GM19324 (cell line): ENCODE results near the gene EIF4E1B.

Experiments
- ATAC-seq: cut with Tn5 transposase; IDR thresholded peaks from one replicate; pipeline ENCODE4 v1.9.1; 2021; ENCODE audit warnings: mild to moderate bottlenecking, moderate library complexity; ENCODE audit not compliant: unreplicated experiment, low FRiP score

Gene EIF4E1B

DNA sequence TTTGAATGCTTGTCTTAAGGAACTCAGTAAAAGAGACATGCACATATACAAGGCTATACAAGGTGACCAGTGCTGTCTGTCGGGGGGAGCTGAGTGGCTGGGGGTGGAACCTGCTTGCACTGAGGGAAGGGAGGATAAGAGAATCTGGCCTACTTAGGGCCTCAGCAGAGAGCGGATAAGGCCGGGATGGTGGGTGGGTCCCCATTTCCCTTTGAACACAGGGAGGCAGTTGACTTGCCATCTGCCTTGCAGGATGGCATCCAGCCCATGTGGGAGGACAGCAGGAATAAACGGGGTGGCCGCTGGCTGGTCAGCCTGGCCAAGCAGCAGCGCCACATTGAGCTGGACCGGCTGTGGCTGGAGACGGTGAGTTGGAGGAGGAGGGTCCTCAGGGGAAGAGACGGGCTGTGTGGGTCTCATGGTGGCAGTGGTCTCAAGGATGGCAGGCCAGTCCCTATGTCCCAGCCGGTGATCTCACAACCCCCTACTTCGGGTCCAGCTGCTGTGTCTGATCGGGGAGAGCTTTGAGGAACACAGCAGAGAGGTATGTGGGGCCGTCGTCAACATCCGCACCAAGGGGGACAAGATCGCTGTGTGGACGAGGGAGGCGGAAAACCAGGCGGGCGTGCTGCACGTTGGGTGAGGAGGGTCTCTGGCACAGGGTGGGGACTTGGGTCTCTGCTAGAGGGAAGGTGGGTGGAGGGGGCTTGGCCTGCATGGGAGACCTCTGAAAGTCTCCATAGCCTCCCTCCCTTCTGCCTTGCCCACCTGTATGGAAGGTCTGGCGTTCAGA is 14.6 kb downstream of the EIF4E1B start:
- no peak for ATAC-seq

DNA sequence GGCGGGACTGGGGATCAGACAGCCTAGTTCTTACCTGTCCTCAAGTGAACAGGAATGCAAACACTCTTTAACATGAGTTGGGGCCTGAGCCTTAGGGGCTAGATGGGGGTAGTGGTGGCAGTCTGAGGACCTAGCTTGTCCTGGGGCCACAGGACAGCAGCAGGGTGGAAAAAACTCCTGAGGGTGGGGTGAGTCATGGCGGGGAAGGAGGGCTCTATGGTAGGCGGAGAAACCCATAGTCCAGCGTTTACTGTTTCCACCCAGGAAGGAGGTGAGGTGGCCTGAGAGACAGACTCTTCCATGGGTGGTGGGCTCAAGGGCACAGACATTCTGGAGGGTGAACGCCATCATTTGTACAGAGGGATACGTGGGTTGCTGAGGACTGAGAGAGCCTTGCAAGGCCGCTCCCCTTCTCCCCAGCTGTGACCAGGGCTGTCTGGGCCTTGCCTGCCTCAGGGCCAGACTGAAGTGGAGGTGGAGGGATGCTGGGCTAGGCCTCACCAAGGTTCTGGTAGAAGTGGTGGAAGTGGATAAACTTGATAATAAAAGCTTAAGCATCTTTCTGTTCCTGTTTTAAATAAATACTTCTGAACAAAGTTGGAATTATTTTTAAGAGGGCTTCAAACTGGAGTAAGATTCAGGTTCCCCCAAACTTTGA is 15.7 kb downstream of the EIF4E1B start:
- no peak for ATAC-seq

DNA sequence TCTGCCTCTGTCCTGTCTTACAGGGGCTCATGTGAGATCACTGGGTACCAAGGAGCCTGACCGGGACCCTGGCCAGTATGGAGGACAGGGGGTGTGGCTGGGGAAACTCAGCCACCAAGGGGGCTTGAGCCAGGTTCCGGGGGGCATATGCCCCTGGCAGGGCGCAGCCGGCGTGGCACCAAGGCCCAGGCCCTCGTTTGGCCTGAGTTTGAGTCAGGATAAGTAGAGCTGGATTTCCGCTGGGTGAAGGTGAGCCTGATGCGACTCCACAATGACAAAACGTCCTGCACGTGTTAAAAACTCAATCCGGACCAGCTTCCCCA is 16.2 kb downstream of the EIF4E1B start:
- peak; percentile 3 for ATAC-seq

DNA sequence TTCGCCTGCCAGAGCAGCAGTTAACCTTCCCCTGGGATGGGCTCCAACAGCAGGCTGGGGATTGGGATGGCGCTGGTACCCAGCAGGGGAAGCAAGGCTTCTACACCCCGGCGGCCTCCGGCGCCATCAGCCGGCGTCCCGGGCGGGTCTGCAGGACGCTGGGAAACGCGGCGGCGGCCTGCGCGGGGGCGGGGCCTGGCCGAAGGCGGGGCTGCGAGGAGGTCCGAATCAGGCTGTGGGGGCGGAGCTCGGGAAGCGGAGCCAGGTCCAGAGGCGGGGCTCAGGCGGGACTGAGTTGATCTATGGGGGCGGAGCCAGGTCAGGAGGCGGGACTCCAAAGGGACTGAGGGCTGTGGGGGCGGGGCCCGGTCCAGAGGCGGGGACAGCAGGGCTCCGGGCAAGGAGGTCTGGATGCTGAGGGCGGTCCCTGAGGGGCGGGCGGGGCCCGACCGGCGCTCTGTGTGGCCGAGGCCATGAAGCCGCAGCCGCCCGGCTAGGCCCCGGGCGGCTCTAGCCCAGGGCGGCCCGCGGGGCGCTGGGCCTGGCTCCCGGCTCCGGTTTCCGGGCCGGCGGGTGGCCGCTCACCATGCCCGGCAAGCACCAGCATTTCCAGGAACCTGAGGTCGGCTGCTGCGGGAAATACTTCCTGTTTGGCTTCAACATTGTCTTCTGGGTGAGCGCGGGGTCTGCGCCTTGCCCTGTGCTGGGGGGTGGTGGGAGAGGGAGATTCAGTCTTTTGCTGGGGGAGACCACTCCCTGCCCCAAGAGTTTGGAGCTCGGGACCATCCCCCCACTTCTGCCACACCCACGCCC is 16.8 kb downstream of the EIF4E1B start, which contains the start of gene TSPAN17:
Gene TSPAN17 (plus strand): TSS at position 455 of the 813 bp plus-strand sequence. CDS start 132 bp downstream, at position 587.
- peak; percentile 94 for ATAC-seq

DNA sequence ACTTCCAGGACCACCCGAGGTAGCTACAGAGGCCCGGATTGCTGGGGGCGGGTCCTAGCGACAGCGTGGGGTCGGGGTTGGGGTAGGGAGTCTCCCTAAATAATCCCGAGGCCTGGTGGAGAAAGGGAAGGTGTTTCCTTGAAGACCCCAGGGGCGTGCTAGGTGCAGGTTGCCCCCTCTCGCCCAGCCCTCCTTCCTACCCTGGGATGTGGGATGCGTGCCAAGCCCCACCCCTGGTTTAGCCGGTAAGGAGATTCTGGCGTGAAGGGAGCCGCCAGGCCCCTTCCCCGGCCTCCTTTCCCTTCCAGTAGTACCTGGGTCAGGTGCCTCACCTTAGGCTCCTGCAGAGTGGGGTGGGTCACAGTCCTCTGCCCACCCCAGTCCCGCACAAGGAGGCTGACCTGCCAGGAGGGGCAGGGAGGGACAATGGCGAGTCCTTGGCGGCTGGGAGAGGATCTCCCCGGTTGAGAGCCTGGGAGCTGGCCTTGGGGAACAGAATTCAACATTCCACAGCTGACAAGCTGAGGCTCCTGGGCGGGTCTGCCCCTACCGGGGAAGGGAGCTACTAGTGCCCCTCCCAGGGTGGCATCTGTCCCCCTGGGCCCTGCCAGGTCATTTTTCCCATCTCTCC is 17.5 kb downstream of the EIF4E1B start:
- no peak for ATAC-seq

DNA sequence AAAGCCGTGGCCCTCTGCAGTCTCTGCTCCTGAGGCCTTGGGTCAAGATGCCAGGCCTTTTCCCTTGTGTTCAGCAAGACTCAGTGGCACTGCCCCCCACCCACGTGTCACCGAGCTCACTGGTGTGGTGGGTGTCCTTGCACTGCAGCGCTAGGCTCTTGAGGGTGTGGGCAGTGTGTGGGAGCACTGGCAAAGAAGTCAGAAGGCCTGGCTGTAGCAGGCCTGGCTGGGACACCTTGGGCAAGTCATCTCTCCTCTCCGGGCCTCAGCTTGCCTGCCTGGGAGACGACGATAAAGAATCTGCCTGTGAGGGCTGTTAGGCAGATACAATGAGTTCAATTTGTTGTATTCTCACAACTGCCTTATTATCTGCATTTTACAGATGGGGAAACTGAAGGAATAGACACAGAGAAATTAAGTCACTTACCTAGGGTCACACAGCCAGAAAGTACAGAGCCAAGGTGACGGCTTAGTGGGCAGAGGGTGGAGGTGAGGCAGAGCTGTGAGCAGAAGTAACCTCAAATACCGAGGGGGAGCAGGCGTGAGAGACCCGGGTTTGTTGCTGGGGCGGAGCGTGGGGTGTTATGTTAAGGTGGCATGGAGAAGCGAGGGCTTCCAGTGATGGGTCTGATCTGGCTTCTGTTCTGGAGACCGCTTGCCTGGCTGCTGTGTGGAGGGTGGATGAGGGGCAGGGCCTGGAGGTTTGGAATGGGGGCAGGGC is 18.2 kb downstream of the EIF4E1B start:
- no peak for ATAC-seq

DNA sequence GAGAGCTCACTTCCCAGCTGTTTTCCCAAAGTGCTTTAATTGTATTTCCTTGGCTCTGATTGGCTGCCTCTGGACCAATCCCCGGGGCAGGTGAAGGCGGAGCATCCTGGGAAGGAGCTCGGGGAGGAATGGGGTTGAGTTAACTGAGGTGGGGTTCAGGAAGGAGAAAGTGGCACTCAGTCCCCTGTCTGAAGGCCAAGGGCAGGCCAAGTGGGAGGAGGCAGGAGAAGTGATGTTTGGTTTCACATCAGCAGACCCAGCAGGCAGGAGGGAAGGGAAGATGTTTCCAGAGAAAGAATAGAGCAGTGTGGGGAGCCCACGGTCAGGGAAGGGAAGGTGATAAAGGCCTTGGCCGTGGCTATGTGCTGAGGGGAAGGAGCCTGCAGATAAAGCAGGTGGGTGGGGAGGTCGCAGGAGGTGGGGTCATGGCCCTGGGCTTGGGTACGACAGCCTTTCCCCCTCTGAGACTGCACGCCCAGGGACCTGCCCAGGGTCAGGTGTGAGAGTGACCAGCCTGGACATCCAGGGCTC is 19.9 kb downstream of the EIF4E1B start:
- no peak for ATAC-seq

DNA sequence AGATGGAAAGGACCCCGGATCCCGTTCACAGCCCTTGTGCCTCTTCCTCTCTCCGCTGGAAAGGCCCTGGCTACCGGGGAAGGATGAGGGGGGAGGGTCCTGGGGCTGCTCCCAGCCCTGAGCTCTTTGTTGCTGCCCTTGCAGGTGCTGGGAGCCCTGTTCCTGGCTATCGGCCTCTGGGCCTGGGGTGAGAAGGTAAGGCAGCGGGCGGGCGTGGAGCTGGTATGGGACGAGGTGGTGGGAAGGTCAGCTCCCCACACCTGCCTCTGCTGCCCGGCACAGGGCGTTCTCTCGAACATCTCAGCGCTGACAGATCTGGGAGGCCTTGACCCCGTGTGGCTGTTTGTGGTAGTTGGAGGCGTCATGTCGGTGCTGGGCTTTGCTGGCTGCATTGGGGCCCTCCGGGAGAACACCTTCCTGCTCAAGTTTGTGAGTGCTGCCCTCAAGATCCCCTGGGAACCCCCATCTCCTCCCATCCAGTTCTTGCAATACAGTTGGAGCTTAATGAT is 21.1 kb downstream of the EIF4E1B start:
- ATAC-seq = no peak

DNA sequence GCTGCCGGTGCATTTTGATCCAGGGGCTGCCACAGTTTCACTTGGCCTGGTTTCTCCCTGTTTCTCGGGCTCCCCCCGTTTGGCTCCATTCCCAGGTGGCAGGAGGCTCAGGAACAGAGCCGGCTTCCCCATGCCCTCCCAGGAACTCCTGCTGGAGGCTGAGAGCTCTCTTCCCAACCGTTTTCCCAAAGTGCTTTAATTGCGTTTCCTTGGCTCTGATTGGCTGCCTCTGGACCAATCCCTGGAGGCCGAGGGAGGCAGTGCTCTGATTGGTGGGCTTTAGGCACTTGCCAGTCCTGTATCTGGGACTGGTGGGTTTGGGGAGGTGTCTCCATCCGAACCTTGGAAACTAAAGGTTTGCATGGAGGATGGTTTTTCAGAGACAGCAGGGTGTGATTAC is 21.7 kb downstream of the EIF4E1B start:
- no peak for ATAC-seq

DNA sequence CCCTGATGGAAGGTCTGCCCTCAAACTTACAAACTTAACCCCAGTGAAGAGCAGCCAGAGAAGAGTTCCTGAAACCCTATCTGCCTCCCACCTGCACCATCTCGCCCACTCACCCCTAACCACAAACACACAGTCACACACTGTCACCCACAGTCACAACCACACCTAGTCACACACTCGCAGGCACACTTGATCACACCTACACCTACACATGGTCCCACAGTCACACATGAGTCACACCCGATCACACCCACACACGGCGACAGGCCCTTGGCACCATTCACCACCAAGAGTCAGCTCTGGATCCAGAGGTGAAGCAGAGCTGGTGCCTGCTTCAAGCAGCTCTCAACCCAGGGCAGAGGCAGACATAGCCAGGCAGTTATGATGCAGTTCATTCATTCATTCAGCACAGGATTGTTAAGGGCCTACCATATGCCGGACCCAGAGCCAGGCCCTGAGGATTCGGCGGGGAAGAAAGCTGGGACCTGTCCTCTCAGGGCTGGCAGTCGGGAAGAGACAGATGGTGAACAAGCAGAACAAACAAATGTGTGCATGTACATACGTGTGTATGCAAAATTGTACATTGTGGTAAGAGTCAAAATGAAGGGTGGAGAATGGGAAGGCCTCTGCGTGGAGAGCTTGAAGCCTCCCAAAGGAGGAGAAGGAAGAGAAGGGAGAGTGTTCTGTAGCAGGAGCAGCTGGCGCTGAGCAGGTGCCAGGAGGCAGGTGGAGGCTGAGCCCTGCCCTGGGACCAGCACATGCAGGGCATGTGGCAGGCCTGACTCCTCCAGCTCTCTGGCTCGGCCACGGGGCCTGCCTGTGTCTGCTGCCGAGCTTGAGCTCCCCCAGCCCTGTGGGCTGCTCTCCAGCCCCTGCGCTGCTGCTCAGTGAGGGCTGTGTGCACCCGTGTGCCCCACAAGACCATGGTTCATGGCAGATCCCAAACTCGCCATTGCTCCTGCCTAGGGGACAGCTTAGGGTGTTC is 23.2 kb downstream of the EIF4E1B start:
- no peak for ATAC-seq

DNA sequence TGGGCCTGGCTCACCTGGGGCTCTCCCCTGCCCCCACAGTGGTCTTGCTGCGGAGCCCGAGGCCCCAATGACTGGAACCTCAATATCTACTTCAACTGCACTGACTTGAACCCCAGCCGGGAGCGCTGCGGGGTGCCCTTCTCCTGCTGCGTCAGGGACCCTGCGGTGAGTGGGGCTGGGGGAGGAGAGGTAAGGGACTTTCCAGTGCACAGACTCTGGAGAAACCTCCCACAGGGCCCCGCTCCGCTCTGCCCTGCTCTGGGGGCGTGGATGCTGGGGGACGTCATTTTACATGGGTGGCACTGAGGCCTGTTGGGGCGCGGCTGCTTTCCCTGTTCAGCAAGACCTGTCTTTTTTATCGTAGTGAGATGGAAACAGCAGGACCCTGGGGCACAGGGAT is 24.4 kb downstream of the EIF4E1B start:
- no peak for ATAC-seq

DNA sequence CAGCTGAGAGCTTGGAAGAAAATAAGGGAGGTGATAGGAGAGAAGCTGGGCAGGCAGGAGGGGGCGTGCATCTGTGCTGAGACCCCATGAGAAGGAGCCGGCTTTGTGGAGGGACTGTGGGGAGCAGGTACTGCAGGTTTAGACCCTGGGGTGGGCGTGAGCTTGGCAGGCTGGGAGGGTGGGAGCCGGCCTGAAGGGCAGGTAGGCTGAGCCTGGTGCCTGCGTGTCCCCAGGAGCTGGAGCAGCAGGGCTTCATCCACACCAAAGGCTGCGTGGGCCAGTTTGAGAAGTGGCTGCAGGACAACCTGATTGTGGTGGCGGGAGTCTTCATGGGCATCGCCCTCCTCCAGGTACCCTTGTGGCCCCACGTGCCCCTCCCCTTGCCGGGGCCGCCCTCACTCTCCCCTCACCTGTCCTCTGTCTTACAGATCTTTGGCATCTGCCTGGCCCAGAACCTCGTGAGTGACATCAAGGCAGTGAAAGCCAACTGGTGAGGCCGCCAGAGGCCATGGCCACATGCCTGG is 26.1 kb downstream of the EIF4E1B start:
- no peak for ATAC-seq

DNA sequence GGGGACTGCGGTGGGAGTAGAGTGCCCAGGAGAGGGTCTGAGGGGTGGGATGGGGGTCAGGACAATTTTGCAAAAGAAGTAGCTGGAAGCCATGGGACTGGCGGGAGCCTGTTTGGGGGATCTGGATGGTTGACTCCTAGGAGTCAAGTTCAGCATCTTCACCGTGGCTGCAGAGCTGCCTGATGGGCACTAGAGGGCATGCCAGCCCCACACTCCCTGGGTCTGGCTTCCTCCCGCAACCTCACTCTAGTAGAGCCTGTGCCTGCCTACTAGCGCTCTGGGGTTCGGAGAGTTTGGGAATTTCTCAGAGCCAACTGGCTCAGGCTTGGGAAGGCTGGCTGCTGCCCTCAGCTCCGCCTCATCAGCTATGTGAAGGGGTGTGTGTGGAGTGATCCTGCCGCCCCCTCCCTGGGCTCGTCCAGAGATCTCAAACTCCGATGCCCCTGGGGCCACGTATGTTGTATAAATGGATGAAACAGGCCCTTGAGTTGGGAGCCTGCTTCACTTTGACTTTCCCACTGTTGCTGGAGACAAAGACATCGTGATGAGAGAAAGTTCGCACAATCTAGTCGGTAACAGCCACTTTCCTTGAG is 27.6 kb downstream of the EIF4E1B start:
- peak; percentile 43 for ATAC-seq

DNA sequence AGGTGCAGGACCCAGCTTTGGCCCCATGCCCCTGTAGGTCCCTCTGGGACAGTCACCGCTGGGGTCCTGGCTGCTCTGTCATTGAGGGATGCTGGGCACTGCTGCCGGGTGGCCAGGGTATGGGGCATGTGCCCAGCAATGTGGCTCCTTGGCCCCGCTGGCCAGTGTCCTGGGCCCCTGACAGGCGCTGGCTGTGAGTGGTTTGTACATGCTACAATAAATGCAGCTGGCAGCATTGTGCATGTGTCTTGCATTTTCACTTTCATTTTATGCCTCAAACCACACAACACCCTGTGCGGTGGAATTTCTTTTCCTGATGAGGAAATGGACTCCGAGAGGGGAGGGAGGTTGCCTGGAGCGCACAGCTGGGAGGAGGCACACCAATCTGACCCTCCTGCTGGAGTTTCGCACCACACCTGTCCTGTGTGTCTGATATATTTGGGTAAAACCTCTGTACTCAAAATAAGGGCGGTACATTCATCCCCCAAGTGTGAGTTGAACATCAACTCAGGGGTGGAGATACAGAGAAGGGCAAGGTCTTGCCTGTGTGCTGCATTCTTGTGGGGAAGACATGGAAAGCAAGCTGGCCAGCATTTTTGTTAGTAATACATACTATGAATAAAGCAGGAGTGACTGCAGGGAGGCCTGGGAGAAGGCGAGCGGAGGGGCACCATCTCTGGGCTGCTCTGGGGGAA is 28.5 kb downstream of the EIF4E1B start:
- no peak for ATAC-seq

DNA sequence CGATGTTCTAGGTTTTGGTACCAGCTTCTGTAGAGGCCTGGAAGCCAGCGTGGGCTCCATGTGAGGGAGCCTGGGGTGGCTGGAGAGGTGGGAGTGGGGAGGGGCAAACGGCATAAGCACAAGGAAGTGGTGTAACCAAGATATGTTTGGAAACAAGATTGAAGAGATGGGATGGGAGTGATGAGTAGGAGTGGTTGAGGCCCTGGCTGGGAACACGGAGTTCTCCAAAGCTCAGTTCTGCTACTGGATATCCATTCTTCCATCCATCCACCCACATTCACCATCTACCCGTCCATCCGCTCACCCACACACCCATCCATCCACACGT is 29.0 kb downstream of the EIF4E1B start:
- no peak for ATAC-seq

DNA sequence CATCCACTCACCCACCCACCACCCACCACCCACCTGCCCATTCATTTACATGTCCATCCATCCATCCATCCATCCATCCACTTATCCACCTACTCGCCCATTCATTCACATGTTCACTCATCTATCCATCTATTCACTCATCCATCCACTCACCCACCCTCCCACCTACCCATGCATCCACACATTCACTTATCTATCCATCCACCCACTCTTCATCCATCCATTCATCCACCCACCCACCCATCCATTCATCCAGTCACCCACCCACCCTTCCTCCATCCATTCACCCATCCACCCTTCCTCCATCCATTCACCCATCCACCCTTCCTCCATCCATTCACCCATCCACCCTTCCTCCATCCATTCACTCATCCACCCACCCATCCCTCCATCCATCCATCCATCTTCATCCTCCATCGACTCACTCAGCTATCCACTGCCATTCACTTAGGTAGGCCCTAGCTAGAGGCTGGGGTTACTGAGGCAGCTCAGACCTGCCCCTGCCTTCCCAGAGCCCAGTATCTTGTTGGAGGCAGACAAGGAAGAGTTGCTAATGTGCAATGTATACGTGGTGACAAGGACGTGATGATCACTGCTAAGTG is 29.5 kb downstream of the EIF4E1B start:
- no peak for ATAC-seq

DNA sequence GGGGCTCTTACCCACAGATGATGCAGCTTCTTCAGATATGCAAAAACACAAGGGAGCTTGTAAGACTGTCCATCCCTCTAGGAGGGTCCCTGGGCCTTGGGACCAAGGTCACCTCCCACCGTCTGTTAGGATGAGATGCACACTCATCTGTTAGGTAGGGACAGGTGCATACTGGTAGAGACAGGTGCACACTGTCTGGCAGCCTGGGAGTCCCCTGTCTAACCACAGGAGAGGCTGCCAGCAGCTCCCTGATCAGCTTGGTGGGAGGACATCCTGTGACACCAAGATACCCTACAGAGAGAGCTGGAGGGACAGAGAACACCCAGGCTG is 30.0 kb downstream of the EIF4E1B start:
- peak; percentile 5 for ATAC-seq
